ENCODE data around the gene ZNF544.

The ZNF544 gene

DNA sequence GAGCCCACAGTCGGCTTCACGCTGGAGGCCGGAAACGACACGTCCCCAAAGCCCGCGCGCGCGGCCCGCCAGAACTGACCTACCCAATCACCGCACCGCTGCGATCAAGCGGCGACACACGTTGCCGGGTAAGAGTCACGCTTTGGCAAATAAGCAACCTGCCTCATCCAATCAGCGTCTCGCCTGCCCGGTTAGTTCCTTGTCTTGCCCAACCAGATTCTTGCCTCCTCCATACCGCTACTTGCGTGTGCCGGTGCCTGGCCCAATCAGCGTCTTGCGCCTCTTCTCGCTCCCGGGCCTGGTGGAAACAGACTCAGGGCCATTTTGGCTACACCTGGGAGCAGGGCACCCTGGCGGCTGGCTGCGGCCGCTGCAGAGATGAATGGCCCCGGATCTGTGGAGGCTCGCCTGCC is 11.6 kb upstream of the ZNF544 start:
- H3K9me3 ChIP-seq (ENCODE audit: control insufficient read depth, insufficient read depth, low read depth, low read length) = no peaks in the 10 kb centered on the region; the same call in 1 of the 2 replicates
- no peak overlapping the region for H3K4me3 ChIP-seq (ENCODE audit: low read depth, low read length)
- no peaks in the 10 kb centered on the region for H3K4me1 ChIP-seq (ENCODE audit: control insufficient read depth, insufficient read depth, low read length)
- CTCF ChIA-PET = interaction anchor here (2.1 kb wide), 1 partner anchor 301 kb away, joined by 10 read pairs; no protein-coding TSS in a partner anchor
- peaks cover 0 to 23% of the 10 kb centered on the region in 2 experiments; a peak in 2 of 3 replicates for H3K36me3 ChIP-seq (ENCODE audit: control insufficient read depth in 2 of 2, insufficient read depth in 1 of 2, low read length in 2 of 2)
- no peak overlapping the region for H3K27ac ChIP-seq (ENCODE audit: extremely low read depth, low read depth, low read length)
- POLR2A ChIA-PET = no interaction called here
- no peak for TF ChIP-seq ZSCAN16 (tag by site-specific recombination; IDR thresholded peaks at IDR 0.05)
- TF ChIP-seq ZNF214 (tag by site-specific recombination; IDR thresholded peaks at IDR 0.05; ENCODE audit: borderline replicate concordance) = no peak
- TF ChIP-seq ZNF16 (tag by site-specific recombination; IDR thresholded peaks at IDR 0.05; ENCODE audit: low read depth) = no peak

DNA sequence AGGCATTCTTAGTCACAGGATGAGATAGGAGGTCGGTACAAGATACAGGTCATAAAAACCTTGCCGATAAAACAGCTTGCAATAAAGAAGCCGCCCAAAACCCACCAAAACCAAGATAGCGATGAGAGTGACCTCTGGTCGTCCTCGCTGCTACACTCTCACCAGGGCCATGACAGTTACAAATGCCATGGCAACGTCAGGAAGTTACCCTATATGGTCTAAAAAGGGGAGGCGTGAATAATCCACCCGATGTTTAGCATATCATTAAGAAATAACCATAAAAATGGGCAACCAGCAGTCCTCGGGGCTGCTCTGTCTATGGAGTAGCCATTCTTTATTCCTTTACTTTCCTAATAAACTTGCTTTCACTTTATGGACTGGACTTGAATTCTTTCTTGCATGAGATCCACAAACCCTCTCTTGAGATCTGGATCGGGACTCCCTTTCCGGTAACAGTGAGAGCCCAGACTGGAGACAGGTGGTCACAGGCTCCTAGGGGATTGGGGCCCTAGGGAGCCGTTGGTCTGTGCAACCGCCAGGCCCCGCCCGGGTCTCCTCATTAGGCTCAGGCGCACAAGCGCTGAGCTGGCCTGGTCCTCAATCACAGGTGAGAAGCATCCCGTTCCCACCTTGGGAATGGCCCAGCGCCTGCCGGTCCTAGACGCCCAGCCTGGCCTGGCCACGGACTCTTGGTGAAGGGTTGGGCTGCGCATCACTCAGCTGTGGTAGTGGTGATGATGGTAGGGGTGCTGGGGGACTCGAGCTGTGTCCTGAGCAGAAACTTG is 10.9 kb upstream of the ZNF544 start:
- H3K36me3 ChIP-seq (ENCODE audit: control insufficient read depth in 2 of 2, insufficient read depth in 1 of 2, low read length in 2 of 2) = peaks cover 0 to 15% of the 10 kb centered on the region in 2 experiments; a peak in 2 of 3 replicates
- CTCF ChIA-PET = interaction anchor here (0.8 to 1.5 kb wide), 2 partner anchors 108 to 301 kb away, joined by 3 read pairs; no protein-coding TSS in a partner anchor
- no peaks in the 10 kb centered on the region; the same call in 1 of the 2 replicates for H3K9me3 ChIP-seq (ENCODE audit: control insufficient read depth, insufficient read depth, low read depth, low read length)
- no peak for TF ChIP-seq ZNF664 (tag by site-specific recombination; IDR thresholded peaks at IDR 0.05)
- no peak for TF ChIP-seq ZNF202 (tag by site-specific recombination; IDR thresholded peaks at IDR 0.05; ENCODE audit: borderline replicate concordance)
- TF ChIP-seq ZNF324 (tag by site-specific recombination; IDR thresholded peaks at IDR 0.05) = no peak
- TF ChIP-seq ZNF23 (tag by site-specific recombination; IDR thresholded peaks at IDR 0.05; ENCODE audit: borderline replicate concordance) = no peak
- no peak for TF ChIP-seq ZNF776 (tag by site-specific recombination; IDR thresholded peaks at IDR 0.05; ENCODE audit: borderline replicate concordance)
- no peak for TF ChIP-seq EGR2 (tag by site-specific recombination; IDR thresholded peaks at IDR 0.05; ENCODE audit: low read depth)
- TF ChIP-seq, protein P1, sequence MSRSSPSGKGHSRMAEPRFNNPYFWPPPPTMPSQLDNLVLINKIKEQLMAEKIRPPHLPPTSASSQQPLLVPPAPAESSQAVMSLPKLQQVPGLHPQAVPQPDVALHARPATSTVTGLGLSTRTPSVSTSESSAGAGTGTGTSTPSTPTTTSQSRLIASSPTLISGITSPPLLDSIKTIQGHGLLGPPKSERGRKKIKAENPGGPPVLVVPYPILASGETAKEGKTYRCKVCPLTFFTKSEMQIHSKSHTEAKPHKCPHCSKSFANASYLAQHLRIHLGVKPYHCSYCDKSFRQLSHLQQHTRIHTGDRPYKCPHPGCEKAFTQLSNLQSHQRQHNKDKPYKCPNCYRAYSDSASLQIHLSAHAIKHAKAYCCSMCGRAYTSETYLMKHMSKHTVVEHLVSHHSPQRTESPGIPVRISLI (tag by site-specific recombination; IDR thresholded peaks at IDR 0.05) = no peak
- no peak for TF ChIP-seq ZNF48 (tag by site-specific recombination; IDR thresholded peaks at IDR 0.05)
- TF ChIP-seq, protein P2, sequence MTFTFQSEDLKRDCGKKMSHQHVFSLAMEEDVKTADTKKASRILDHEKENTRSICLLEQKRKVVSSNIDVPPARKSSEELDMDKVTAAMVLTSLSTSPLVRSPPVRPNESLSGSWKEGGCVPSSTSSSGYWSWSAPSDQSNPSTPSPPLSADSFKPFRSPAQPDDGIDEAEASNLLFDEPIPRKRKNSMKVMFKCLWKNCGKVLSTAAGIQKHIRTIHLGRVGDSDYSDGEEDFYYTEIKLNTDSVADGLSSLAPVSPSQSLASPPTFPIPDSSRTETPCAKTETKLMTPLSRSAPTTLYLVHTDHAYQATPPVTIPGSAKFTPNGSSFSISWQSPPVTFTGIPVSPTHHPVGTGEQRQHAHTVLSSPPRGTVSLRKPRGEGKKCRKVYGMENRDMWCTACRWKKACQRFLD (tag by site-specific recombination; IDR thresholded peaks at IDR 0.05) = no peak
- no peak for TF ChIP-seq KLF16 (tag by site-specific recombination; IDR thresholded peaks at IDR 0.05)
- TF ChIP-seq ZNF677 (tag by site-specific recombination; IDR thresholded peaks at IDR 0.05) = no peak
- TF ChIP-seq, protein P3, sequence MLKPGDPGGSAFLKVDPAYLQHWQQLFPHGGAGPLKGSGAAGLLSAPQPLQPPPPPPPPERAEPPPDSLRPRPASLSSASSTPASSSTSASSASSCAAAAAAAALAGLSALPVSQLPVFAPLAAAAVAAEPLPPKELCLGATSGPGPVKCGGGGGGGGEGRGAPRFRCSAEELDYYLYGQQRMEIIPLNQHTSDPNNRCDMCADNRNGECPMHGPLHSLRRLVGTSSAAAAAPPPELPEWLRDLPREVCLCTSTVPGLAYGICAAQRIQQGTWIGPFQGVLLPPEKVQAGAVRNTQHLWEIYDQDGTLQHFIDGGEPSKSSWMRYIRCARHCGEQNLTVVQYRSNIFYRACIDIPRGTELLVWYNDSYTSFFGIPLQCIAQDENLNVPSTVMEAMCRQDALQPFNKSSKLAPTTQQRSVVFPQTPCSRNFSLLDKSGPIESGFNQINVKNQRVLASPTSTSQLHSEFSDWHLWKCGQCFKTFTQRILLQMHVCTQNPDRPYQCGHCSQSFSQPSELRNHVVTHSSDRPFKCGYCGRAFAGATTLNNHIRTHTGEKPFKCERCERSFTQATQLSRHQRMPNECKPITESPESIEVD (tag by site-specific recombination; IDR thresholded peaks at IDR 0.05) = no peak
- TF ChIP-seq ZEB2 (tag by site-specific recombination; IDR thresholded peaks at IDR 0.05) = no peak
- TF ChIP-seq, protein P4, sequence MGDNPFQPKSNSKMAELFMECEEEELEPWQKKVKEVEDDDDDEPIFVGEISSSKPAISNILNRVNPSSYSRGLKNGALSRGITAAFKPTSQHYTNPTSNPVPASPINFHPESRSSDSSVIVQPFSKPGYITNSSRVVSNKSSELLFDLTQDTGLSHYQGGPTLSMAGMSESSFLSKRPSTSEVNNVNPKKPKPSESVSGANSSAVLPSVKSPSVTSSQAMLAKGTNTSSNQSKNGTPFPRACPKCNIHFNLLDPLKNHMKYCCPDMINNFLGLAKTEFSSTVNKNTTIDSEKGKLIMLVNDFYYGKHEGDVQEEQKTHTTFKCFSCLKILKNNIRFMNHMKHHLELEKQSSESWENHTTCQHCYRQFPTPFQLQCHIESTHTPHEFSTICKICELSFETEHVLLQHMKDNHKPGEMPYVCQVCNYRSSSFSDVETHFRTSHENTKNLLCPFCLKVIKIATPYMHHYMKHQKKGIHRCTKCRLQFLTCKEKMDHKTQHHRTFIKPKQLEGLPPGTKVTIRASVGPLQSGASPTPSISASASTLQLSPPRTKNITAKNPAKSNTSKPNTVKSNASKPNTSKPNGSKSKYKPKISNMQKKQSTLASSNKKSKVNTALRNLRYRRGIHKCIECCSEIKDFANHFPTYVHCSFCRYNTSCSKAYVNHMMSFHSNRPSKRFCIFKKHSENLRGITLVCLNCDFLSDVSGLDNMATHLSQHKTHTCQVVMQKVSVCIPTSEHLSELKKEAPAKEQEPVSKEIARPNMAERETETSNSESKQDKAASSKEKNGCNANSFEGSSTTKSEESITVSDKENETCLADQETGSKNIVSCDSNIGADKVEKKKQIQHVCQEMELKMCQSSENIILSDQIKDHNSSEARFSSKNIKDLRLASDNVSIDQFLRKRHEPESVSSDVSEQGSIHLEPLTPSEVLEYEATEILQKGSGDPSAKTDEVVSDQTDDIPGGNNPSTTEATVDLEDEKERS (tag by site-specific recombination; IDR thresholded peaks at IDR 0.05) = no peak
- no peak for TF ChIP-seq ZNF10 (tag by site-specific recombination; IDR thresholded peaks at IDR 0.05)
- TF ChIP-seq ZNF341 (tag by site-specific recombination; IDR thresholded peaks at IDR 0.05; ENCODE audit: low read depth) = no peak
- H3K4me1 ChIP-seq (ENCODE audit: control insufficient read depth, insufficient read depth, low read length) = no peaks in the 10 kb centered on the region
- no peak overlapping the region for H3K4me3 ChIP-seq (ENCODE audit: low read depth, low read length)
- POLR2A ChIA-PET = interaction anchor here (0.7 to 2.0 kb wide), 2 partner anchors 11 to 76 kb away, joined by 6 to 12 read pairs; partner anchors contain the start of gene ZNF544
- H3K27ac ChIP-seq (ENCODE audit: extremely low read depth, low read depth, low read length) = no peak overlapping the region

Data from HEK293 (cell line).